ENCODE results near the gene GAB2. TPM values are rescaled to one million over a fixed set of nuclear protein-coding genes. Genes with fewer than 3 reads are reported as not detected.

The GAB2 gene
- total RNA-seq, 1 donor from 2014 or later: 39.9 TPM

DNA sequence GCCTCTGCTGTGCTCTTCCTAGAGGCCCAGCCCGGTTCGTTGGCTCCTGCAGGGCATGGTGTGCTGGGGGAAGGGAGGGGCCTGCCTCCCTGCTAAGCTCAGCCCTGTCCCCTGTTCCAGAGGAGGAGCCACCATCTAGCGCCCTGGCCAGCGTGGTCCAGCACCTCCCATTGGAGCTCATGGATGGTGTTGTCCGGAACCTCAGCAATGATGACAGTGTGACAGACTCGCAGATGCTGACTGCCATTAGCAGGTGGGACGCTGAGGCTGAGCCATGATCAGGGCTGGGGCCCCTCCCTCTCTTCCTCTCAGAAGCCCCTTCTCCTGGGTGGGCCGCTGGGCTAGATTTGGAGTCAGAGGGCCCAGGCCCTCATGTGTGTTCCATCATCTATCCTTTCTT, 219.8 kb downstream of the GAB2 start:
- Mint-ChIP-seq H3K4me3 (no peak overlapping the region), H3K27ac (no peak overlapping the region), H3K9me3 (no peaks in the 10 kb centered on the region), H3K36me3 (peaks cover 7% of the 10 kb centered on the region), H3K27me3 (ENCODE audit: low read depth) (no peaks in the 10 kb centered on the region), H3K4me1 (peaks cover 11% of the 10 kb centered on the region)
- TF ChIP-seq, protein P1, sequence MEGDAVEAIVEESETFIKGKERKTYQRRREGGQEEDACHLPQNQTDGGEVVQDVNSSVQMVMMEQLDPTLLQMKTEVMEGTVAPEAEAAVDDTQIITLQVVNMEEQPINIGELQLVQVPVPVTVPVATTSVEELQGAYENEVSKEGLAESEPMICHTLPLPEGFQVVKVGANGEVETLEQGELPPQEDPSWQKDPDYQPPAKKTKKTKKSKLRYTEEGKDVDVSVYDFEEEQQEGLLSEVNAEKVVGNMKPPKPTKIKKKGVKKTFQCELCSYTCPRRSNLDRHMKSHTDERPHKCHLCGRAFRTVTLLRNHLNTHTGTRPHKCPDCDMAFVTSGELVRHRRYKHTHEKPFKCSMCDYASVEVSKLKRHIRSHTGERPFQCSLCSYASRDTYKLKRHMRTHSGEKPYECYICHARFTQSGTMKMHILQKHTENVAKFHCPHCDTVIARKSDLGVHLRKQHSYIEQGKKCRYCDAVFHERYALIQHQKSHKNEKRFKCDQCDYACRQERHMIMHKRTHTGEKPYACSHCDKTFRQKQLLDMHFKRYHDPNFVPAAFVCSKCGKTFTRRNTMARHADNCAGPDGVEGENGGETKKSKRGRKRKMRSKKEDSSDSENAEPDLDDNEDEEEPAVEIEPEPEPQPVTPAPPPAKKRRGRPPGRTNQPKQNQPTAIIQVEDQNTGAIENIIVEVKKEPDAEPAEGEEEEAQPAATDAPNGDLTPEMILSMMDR (IDR thresholded peaks at IDR 0.05; ENCODE audit: unreplicated experiment): no peak
- DNase-seq (ENCODE audit: low spot score in 2 of 2, unreplicated experiment in 2 of 2): no peak

DNA sequence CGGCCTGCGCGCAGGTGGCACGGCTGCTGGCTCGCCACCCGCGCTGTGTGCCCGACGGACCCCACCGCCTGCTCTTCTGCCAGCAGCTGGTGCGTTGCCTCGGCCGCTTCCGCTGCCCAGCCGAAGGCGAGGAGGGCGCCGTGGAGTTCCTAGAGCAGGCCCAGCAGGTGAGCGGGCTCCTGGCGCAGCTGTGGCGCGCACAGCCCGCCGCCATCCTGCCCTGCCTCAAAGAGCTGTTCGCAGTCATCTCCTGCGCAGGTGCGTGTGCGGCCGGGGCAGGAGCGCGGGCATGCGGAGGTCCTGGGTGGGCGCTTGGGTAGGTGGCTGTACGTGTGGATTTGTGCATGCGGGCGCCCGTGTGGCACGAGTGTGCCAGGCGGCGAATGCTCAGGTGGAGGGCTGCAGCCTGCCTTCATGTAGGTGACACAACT, 220.9 kb downstream of the GAB2 start:
- peaks cover 11% of the 10 kb centered on the region for H3K4me1 Mint-ChIP-seq
- no peaks in the 10 kb centered on the region for H3K9me3 Mint-ChIP-seq
- no peak overlapping the region for H3K4me3 Mint-ChIP-seq
- H3K27me3 Mint-ChIP-seq (ENCODE audit: low read depth): no peaks in the 10 kb centered on the region
- TF ChIP-seq, protein P1 (IDR thresholded peaks at IDR 0.05; ENCODE audit: unreplicated experiment): no peak
- H3K36me3 Mint-ChIP-seq: peaks cover 3% of the 10 kb centered on the region
- no peak for DNase-seq (ENCODE audit: low spot score in 2 of 2, unreplicated experiment in 2 of 2)
- H3K27ac Mint-ChIP-seq: no peak overlapping the region

DNA sequence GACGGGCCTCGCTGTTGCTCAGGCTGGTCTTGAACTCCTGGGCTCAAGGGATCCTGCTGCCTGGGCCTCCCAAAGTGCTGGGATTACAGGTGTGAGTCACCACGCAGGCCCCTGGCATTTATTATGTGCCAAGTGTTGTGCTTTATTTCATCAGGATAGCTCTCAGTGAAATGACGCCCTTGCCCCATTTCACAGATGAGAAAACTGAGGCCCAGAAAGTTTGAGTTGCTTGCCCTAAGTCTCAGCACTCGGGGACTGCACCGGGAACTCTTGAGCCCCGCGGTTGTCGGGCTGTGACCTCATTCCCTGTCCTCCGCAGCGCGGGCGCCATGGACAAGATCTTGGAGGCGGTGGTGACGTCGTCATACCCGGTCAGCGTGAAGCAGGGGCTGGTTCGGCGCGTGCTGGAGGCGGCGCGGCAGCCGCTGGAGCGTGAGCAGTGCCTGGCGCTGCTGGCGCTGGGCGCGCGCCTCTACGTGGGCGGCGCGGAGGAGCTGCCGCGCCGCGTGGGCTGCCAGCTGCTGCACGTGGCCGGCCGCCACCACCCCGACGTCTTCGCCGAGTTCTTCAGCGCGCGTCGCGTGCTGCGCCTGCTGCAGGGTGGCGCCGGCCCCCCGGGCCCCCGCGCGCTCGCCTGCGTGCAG, 221.6 kb downstream of the GAB2 start:
- Mint-ChIP-seq H3K27me3 (ENCODE audit: low read depth) (no peaks in the 10 kb centered on the region), H3K4me3 (no peak overlapping the region), H3K9me3 (no peaks in the 10 kb centered on the region), H3K4me1 (peaks cover 12% of the 10 kb centered on the region), H3K36me3 (peaks cover 3% of the 10 kb centered on the region), H3K27ac (no peak overlapping the region)
- TF ChIP-seq, protein P1 (IDR thresholded peaks at IDR 0.05; ENCODE audit: unreplicated experiment): no peak
- no peak for DNase-seq (ENCODE audit: low spot score in 2 of 2, unreplicated experiment in 2 of 2)

DNA sequence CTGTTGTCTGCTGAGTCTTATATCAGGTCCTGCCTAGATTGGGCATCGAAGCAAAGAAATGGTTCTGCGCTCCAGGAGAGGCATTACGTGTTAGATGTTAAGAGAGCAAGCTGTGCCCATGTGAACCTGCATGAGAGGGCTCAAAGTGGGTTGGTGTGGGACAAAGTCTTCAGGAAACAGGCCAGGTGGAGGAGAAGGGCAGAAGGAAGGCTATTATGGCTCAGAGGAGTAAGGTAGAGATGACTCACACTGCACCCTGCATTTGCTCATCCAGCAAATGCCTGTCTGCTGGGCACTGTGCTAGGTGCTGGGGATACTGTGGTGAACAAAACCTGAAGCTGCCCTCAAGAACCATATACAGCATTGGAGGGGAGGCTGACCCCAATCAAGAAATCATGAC, 223.1 kb downstream of the GAB2 start:
- Mint-ChIP-seq H3K4me1 (peaks cover 23% of the 10 kb centered on the region), H3K9me3 (no peaks in the 10 kb centered on the region), H3K27ac (no peak overlapping the region), H3K27me3 (ENCODE audit: low read depth) (no peaks in the 10 kb centered on the region), H3K4me3 (no peak overlapping the region), H3K36me3 (peaks cover 3% of the 10 kb centered on the region)
- DNase-seq (ENCODE audit: low spot score in 2 of 2, unreplicated experiment in 2 of 2): no peak
- TF ChIP-seq, protein P1 (IDR thresholded peaks at IDR 0.05; ENCODE audit: unreplicated experiment): no peak

DNA sequence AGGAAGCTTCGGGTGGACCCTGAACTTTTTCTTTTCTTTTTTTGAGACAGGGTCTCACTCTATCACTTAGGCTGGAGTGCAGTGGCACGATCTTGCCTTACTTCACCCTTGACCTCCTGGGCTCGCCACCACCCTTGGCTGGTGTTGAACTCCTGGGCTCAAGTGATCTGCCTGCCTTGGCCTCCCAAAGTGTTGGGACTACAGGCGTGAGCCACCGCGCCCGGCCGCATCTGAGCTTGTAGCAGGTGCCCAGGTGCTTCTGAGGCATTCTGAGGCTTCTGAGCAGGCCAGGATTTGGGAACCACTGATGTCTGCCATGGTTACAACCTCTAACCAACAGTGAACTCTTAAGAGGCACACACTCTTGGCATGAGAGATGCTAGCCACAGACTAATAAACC, 223.8 kb downstream of the GAB2 start:
- no peak overlapping the region for H3K4me3 Mint-ChIP-seq
- TF ChIP-seq, protein P1 (IDR thresholded peaks at IDR 0.05; ENCODE audit: unreplicated experiment): no peak
- H3K4me1 Mint-ChIP-seq: peaks cover 26% of the 10 kb centered on the region
- no peak overlapping the region for H3K27ac Mint-ChIP-seq
- no peaks in the 10 kb centered on the region for H3K9me3 Mint-ChIP-seq
- peaks cover 3% of the 10 kb centered on the region for H3K36me3 Mint-ChIP-seq
- DNase-seq (ENCODE audit: low spot score in 2 of 2, unreplicated experiment in 2 of 2): no peak
- H3K27me3 Mint-ChIP-seq (ENCODE audit: low read depth): no peaks in the 10 kb centered on the region

Data from mesothelial cell of epicardium (in vitro differentiated cells).